ENCODE measurements around the gene LYPD6B. TPM values are rescaled to one million over a fixed set of nuclear protein-coding genes. Genes with fewer than 3 reads are reported as not detected.

LYPD6B gene, protein sequence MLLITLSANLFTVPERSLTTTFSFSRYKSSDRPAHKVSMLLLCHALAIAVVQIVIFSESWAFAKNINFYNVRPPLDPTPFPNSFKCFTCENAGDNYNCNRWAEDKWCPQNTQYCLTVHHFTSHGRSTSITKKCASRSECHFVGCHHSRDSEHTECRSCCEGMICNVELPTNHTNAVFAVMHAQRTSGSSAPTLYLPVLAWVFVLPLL
- not detected in 5 replicates for total RNA-seq (2022; extraction: Qiagen RNA extraction; ENCODE audit: low read depth)

DNA sequence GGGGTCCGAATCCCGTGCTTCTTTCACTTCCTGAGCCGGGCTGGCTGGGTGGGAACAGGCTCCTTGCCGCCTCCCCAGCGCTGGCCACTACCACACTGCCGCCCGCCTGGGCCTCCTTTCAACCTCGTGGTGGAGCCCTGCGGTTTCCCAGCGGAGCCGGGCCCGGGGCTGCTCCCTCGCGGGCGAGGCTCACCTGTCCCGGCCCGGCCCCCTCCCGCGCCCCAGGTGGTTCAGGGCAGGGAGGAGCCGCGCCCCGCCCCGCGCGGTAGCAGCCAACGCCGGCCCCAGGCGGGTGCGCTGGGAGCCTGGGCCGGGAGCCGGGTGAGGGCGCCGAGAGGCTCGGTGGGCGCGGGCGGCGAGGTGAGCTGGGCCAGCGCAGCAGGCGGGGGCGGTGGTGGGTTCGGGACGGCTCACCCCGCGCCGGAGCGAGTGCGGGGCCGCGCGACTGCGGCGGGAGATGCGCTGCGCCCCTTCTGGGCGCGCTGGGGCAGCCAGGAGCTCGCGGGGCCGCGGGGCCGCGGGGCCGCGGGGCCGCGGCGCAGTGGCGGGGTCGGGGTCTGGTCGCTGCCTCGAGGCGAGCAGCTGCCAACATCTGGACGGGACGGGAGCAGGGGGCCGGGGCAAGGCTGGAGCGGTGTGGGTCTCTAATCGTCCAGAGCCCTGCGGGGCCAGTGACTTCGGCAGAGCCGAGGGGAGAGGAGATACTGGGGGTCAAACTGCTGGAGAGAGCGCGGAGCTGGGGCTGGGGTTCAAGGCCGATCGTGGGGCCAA lies at the start of gene LYPD6B:
Gene LYPD6B (plus strand): TSS at position 258 of the 771 bp plus-strand sequence. CDS start 92,250 bp downstream, outside the sequence.

Other genes with a start within 250 kb of the LYPD6B start
- gene KIF5C, start 163.5 kb upstream of the LYPD6B start, total RNA-seq (2022; extraction: Qiagen RNA extraction; ENCODE audit: low read depth): 0.29 to 0.60 TPM (median 0.36 TPM) in 5 replicates

All from A549 treated with DMSO at 1 μM for 4 hours (cell line).